ENCODE measurements around the gene FMN1. TPM values are rescaled to one million over a fixed set of nuclear protein-coding genes. Genes with fewer than 3 reads are reported as not detected.

FMN1 gene
- total and polyA plus RNA-seq, 2 experiments from 2014 or later, result 0.53 to 1.8 TPM

- TF ChIP-seq CTCF (IDR thresholded peaks at IDR 0.05; ENCODE audit: low read depth, low read length), result no peak
- H3K9me3 ChIP-seq (ENCODE audit: low read depth), result no peaks in the 10 kb centered on the region
- H3K4me1 ChIP-seq (ENCODE audit: low read depth), result peaks cover 14% of the 10 kb centered on the region
- no peaks in the 10 kb centered on the region for H3K36me3 ChIP-seq
- no peak for DNase-seq (ENCODE audit: low read depth in 1 of 2, low spot score in 1 of 2)
- no peaks in the 10 kb centered on the region for H3K27me3 ChIP-seq
- no peak overlapping the region for H3K4me3 ChIP-seq
- peak overlapping the region; percentile 51 for H3K27ac ChIP-seq
Measured at GRCh38 chr15:33124279-33124678, 70.2 kb downstream of the FMN1 start.

GRCh38 chr15:33119865-33120264 lies 74.6 kb downstream of the FMN1 start:
- Histone ChIP-seq H3K4me3 (no peak overlapping the region), H3K36me3 (no peaks in the 10 kb centered on the region), H3K27ac (no peak overlapping the region), H3K27me3 (no peaks in the 10 kb centered on the region), H3K9me3 (ENCODE audit: low read depth) (no peaks in the 10 kb centered on the region), H3K4me1 (ENCODE audit: low read depth) (peaks cover 14% of the 10 kb centered on the region)
- DNase-seq (ENCODE audit: low read depth in 1 of 2, low spot score in 1 of 2), result no peak
- no peak for TF ChIP-seq CTCF (IDR thresholded peaks at IDR 0.05; ENCODE audit: low read depth, low read length)

GRCh38 chr15:33119273-33119672 lies 75.2 kb downstream of the FMN1 start:
- Histone ChIP-seq H3K27me3 (no peaks in the 10 kb centered on the region), H3K36me3 (no peaks in the 10 kb centered on the region), H3K4me1 (ENCODE audit: low read depth) (peaks cover 18% of the 10 kb centered on the region), H3K9me3 (ENCODE audit: low read depth) (no peaks in the 10 kb centered on the region), H3K4me3 (no peak overlapping the region), H3K27ac (no peak overlapping the region)
- no peak for TF ChIP-seq CTCF (IDR thresholded peaks at IDR 0.05; ENCODE audit: low read depth, low read length)
- no peak for DNase-seq (ENCODE audit: low read depth in 1 of 2, low spot score in 1 of 2)

- H3K36me3 ChIP-seq, result no peaks in the 10 kb centered on the region
- H3K9me3 ChIP-seq (ENCODE audit: low read depth), result no peaks in the 10 kb centered on the region
- H3K4me1 ChIP-seq (ENCODE audit: low read depth), result peaks cover 49% of the 10 kb centered on the region
- DNase-seq (ENCODE audit: low read depth in 1 of 2, low spot score in 1 of 2), result no peak
- TF ChIP-seq CTCF (IDR thresholded peaks at IDR 0.05; ENCODE audit: low read depth, low read length), result no peak
- no peaks in the 10 kb centered on the region for H3K27me3 ChIP-seq
- H3K27ac ChIP-seq, result peak overlapping the region; percentile 83
- H3K4me3 ChIP-seq, result no peak overlapping the region
Measured at GRCh38 chr15:33116198-33116597, 78.3 kb downstream of the FMN1 start.

GRCh38 chr15:33115191-33115861 lies 79.2 kb downstream of the FMN1 start:
- Histone ChIP-seq H3K9me3 (ENCODE audit: low read depth) (no peaks in the 10 kb centered on the region), H3K4me3 (peak overlapping the region; percentile 14), H3K27me3 (no peaks in the 10 kb centered on the region), H3K36me3 (no peaks in the 10 kb centered on the region), H3K27ac (peak overlapping the region; percentile 83), H3K4me1 (ENCODE audit: low read depth) (peaks cover 57% of the 10 kb centered on the region)
- DNase-seq (ENCODE audit: low read depth in 1 of 2, low spot score in 1 of 2), result peak in 1 of 2 donors; percentile 40
- no peak for TF ChIP-seq CTCF (IDR thresholded peaks at IDR 0.05; ENCODE audit: low read depth, low read length)

Measured in cardiac muscle cell (in vitro differentiated cells and primary cell).